GM18511 (cell line): ENCODE data around the gene SLC35E2B.
"Not testable (repeated sequence)": the region's sequence is repeated elsewhere in the genome, so short reads cannot be mapped to it uniquely, and the experiment has no call there.

Experiments
- ATAC-seq: cut with Tn5 transposase; IDR thresholded peaks from one replicate; pipeline ENCODE4 v1.9.1; 2021; ENCODE audit warnings: mild to moderate bottlenecking, moderate library complexity; ENCODE audit not compliant: unreplicated experiment

SLC35E2B gene

GRCh38 chr1:1647567-1648241 lies 44.9 kb downstream of the SLC35E2B start:
- ATAC-seq, result not testable (repeated sequence)

GRCh38 chr1:1646326-1646725 lies 46.3 kb downstream of the SLC35E2B start:
- ATAC-seq, result not testable (repeated sequence)

- not testable (repeated sequence) for ATAC-seq
Observed at GRCh38 chr1:1640711-1641461, 51.7 kb downstream of the SLC35E2B start.

GRCh38 chr1:1640081-1640480 lies 52.5 kb downstream of the SLC35E2B start:
- not testable (repeated sequence) for ATAC-seq

GRCh38 chr1:1639368-1639767 lies 53.2 kb downstream of the SLC35E2B start:
- not testable (repeated sequence) for ATAC-seq

- not testable (repeated sequence) for ATAC-seq
Observed at GRCh38 chr1:1638528-1638927, 54.1 kb downstream of the SLC35E2B start.

GRCh38 chr1:1637479-1637875 lies 55.1 kb downstream of the SLC35E2B start:
- ATAC-seq, result not testable (repeated sequence)

GRCh38 chr1:1636621-1637478 lies 55.7 kb downstream of the SLC35E2B start:
- not testable (repeated sequence) for ATAC-seq

- not testable (repeated sequence) for ATAC-seq
Observed at GRCh38 chr1:1634613-1635012, 58.0 kb downstream of the SLC35E2B start.

- ATAC-seq, result not testable (repeated sequence)
Observed at GRCh38 chr1:1633409-1633808, 59.2 kb downstream of the SLC35E2B start.

GRCh38 chr1:1631782-1632420 lies 60.7 kb downstream of the SLC35E2B start, which contains the start of gene MMP23B:
MMP23B (plus strand) TSS chr1:1632173; CDS start chr1:1632219, 46 bp downstream.
- ATAC-seq, result no peak

- ATAC-seq, result no peak
Observed at GRCh38 chr1:1630965-1631781, 61.4 kb downstream of the SLC35E2B start.

GRCh38 chr1:1630191-1630964 lies 62.2 kb downstream of the SLC35E2B start:
- peak; percentile 66 for ATAC-seq

- ATAC-seq, result no peak
Observed at GRCh38 chr1:1629430-1630190, 63.0 kb downstream of the SLC35E2B start.

- no peak for ATAC-seq
Observed at GRCh38 chr1:1628754-1629429, 63.7 kb downstream of the SLC35E2B start.

GRCh38 chr1:1627829-1628753 lies 64.5 kb downstream of the SLC35E2B start:
- no peak for ATAC-seq
